GM20000 (cell line): ENCODE results near the gene LRPAP1.

Experiments used
- DNase-seq: peaks from one replicate; pipeline ENCODE4 v3.0.0; 2012; ENCODE audit warnings: low spot score
- CTCF ChIP-seq: IDR thresholded peaks from 2 replicates; pipeline ENCODE4 v1.5.1; 2012; ENCODE audit warnings: mild to moderate bottlenecking, control low read depth; ENCODE audit errors: extremely low read depth, missing control alignments

LRPAP1 gene

GRCh38 chr4:3468154-3468553 is 64.1 kb downstream of the LRPAP1 start:
- no peak for DNase-seq
- no peak for TF ChIP-seq CTCF

- no peak for DNase-seq
- TF ChIP-seq CTCF: no peak
Observed at GRCh38 chr4:3467601-3468031, 64.6 kb downstream of the LRPAP1 start.

DNA sequence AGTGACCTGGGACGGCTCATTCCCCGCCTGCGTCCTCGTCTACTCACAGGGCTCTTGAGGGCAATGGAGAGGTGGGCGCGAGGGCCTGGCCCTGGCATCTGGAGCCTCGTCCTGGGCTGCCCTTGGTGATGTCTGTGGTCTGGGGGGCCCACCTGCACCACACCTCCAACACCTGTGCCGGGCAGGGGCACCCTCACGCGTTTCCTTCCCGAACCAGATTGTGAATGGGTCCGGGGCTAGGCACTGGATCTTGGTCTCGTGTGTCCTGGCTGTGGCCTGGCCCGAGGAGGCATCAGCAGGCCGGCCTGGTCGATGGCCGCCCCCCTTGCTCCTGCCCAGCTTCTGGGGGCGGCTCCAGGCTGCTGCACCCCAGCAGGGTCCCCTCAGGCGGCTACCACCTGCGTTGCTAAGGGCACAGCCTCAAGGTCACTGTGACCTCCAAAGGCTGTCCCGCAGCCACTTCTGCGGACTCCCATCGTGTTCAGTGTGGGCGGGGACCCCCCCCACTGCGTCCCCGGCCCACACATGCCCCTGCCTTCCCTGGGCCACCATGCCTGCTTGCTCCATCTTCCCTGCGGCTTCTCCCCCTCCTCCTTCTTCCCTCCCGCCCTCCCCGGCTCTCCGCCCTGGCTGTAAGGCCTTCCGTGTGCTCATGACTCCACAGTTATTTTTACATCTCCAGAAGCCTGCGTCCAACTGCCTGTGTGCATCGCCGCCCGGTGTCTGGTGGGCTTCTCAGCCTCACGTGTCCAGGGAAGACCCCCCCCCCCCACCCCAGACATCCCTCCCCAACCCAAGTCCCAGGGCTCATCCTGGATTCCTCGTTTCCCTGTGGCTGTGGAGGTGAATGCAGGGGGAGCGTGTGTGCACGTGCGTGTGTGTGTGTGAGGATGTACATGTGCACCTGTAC is 65.3 kb downstream of the LRPAP1 start:
- TF ChIP-seq CTCF: no peak

GRCh38 chr4:3465698-3466671 is 66.2 kb downstream of the LRPAP1 start:
- no peak for TF ChIP-seq CTCF
- no peak for DNase-seq

More for the DNA sequence above, 65.3 kb downstream of the LRPAP1 start:
- no peak for DNase-seq

DNA sequence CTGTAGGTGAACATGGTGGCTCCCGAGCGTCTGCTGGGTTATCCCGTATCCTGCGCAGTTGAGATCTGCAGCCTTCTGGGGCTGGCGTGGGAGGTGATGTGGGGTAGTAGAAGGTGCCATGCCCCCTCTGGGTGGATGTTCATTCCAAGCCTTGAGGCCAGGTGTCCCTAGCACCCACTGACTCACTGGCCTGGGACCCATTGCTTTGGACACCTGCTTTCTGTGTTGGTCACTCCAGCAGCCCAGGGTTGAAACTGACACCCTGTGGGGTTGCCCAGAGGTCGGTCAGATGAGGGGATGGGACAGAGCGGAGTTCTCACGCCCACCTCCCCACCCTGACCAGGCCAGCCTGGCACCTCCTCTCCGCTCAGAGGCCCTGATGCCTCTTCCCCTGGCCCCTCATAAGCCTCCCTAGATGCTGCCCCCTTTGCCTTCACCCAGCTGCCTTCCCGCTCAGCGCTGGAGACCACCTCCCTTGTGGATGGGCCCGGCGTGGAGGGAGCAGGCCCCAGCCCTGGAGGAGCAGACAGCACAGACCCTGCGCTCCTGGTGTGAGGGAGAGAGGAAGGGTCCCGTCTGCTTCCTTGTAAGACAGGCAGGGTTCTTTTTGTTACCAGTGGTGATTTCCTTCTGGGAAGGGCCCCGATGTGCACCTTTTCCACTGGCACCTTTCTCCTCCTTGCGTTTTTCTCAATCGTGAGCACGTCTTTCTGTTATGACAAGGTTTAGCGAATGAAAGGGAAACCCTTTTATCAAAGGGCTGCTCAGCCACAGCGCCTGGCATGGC is 67.1 kb downstream of the LRPAP1 start:
- DNase-seq: no peak
- TF ChIP-seq CTCF: no peak

DNA sequence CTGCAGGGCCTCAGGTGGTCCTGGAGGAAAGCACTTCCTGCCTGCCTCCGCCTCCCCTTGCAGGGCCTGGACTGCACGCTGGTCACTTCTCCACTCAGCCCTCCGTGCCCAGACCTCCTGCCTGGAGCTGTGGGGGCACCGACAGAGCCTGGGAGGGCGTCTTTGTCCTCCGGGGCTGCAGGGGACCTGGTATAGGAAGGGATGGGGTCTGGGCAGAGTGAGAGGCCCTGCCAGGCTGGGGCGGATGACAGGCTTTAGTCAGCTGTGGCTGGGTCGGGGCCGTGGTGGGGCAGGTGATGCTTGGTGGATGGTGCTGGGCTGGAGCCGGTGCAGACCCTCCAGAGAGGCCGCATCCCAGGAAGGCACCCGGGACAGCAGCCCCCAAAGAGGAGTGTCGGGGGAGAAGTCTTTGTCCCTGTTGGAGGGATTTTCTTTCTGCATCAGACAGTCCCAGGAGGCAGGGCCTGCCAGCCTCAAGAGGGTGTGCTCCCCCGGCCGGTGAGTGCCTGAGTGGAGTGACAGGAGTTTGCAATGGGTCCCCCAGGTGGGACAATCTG is 67.8 kb downstream of the LRPAP1 start:
- no peak for DNase-seq
- no peak for TF ChIP-seq CTCF
